HL-60 (cell line): ENCODE results near the gene ZNF341.

Experiments used
- GABPA ChIP-seq: IDR thresholded peaks from 2 replicates; pipeline ENCODE4 v1.6.1; 2012; ENCODE audit warnings: low read depth
- POLR2AphosphoS5 ChIP-seq: IDR thresholded peaks from 2 replicates; pipeline ENCODE4 v1.6.1; 2012; ENCODE audit warnings: low read depth
- SPI1 ChIP-seq: IDR thresholded peaks from 2 replicates; pipeline ENCODE4 v1.6.1; 2012; ENCODE audit warnings: low read depth, mild to moderate bottlenecking, borderline replicate concordance
- TF ChIP-seq, protein P1 (sequence below): IDR thresholded peaks from one replicate; pipeline ENCODE4 v1.5.1; 2011; ENCODE audit warnings: low read length, control low read depth, inconsistent platforms; ENCODE audit not compliant: insufficient read depth
- TF ChIP-seq, protein P2 (sequence below): IDR thresholded peaks from 2 replicates; pipeline ENCODE4 v1.6.1; 2012; ENCODE audit warnings: low read depth; ENCODE audit not compliant: insufficient replicate concordance

DNA sequence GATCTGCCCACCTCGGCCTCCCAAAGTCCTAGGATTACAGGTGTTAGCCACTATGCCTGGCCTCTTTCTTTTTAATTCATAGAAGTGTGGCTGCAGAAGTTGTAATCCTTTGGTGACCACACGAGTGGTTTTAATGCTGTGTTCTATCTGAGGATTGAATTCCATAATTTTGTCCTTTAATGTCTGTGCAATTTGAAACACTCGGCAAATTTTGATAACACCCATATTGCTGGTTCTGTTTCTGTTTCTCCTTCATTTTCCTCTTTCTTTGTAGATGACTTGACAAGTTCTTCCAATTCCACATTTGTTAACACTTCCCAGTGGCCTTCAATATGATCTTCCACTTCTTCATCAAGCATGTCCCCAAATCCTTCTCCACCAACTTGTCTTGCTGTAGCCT lies 76.6 kb downstream of the ZNF341 start:
- no peak for TF ChIP-seq SPI1
- TF ChIP-seq, protein P1, sequence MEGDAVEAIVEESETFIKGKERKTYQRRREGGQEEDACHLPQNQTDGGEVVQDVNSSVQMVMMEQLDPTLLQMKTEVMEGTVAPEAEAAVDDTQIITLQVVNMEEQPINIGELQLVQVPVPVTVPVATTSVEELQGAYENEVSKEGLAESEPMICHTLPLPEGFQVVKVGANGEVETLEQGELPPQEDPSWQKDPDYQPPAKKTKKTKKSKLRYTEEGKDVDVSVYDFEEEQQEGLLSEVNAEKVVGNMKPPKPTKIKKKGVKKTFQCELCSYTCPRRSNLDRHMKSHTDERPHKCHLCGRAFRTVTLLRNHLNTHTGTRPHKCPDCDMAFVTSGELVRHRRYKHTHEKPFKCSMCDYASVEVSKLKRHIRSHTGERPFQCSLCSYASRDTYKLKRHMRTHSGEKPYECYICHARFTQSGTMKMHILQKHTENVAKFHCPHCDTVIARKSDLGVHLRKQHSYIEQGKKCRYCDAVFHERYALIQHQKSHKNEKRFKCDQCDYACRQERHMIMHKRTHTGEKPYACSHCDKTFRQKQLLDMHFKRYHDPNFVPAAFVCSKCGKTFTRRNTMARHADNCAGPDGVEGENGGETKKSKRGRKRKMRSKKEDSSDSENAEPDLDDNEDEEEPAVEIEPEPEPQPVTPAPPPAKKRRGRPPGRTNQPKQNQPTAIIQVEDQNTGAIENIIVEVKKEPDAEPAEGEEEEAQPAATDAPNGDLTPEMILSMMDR = no peak
- TF ChIP-seq POLR2AphosphoS5 = no peak
- no peak for TF ChIP-seq GABPA
- TF ChIP-seq, protein P2, sequence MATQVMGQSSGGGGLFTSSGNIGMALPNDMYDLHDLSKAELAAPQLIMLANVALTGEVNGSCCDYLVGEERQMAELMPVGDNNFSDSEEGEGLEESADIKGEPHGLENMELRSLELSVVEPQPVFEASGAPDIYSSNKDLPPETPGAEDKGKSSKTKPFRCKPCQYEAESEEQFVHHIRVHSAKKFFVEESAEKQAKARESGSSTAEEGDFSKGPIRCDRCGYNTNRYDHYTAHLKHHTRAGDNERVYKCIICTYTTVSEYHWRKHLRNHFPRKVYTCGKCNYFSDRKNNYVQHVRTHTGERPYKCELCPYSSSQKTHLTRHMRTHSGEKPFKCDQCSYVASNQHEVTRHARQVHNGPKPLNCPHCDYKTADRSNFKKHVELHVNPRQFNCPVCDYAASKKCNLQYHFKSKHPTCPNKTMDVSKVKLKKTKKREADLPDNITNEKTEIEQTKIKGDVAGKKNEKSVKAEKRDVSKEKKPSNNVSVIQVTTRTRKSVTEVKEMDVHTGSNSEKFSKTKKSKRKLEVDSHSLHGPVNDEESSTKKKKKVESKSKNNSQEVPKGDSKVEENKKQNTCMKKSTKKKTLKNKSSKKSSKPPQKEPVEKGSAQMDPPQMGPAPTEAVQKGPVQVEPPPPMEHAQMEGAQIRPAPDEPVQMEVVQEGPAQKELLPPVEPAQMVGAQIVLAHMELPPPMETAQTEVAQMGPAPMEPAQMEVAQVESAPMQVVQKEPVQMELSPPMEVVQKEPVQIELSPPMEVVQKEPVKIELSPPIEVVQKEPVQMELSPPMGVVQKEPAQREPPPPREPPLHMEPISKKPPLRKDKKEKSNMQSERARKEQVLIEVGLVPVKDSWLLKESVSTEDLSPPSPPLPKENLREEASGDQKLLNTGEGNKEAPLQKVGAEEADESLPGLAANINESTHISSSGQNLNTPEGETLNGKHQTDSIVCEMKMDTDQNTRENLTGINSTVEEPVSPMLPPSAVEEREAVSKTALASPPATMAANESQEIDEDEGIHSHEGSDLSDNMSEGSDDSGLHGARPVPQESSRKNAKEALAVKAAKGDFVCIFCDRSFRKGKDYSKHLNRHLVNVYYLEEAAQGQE = no peak
